WTC11 (cell line): ENCODE results near the gene CDH3. TPM values are rescaled to one million over a fixed set of nuclear protein-coding genes. Genes with fewer than 3 reads are reported as not detected.

ENCODE experiments used
- ATAC-seq: fragments of 200-7000 bp; cut with Tn5 transposase; 2 replicates; pipeline ENCODE4 v1.10.0; 2021; ENCODE audit warnings: mild to moderate bottlenecking, moderate library complexity
- CTCF ChIA-PET: fragments of 300-600 bp; sonication (Branson Sonifier 250); formaldehyde crosslinking; loops from one replicate; lab custom pipeline; 2021; ENCODE audit warnings: antibody characterized with exemption; lab: Charles Lee
- POLR2A ChIA-PET: fragments of 350-600 bp; sonication (Branson Sonifier 250); formaldehyde crosslinking; loops from one replicate; lab custom pipeline; 2021; ENCODE audit warnings: antibody characterized with exemption; lab: Charles Lee
- DNase-seq: peaks from one replicate; pipeline ENCODE4 v3.0.0; 2021; ENCODE audit warnings: low spot score
- H3K27ac Mint-ChIP-seq: 2 replicates; pipeline ENCODE4 v1.8.0; 2021; ENCODE audit warnings: mixed read lengths
- H3K27me3 Mint-ChIP-seq: 2 replicates; pipeline ENCODE4 v1.8.0; 2021; ENCODE audit warnings: low read depth, mild to moderate bottlenecking, moderate library complexity, mixed read lengths
- H3K36me3 Mint-ChIP-seq: 2 replicates; pipeline ENCODE4 v1.8.0; 2021; ENCODE audit warnings: mixed read lengths
- H3K4me1 Mint-ChIP-seq: 2 replicates; pipeline ENCODE4 v1.8.0; 2022; ENCODE audit warnings: mixed read lengths
- H3K4me3 Mint-ChIP-seq: 2 replicates; pipeline ENCODE4 v1.8.0; 2021; ENCODE audit warnings: mild to moderate bottlenecking, moderate library complexity, mixed read lengths
- H3K9me3 Mint-ChIP-seq: 2 replicates; pipeline ENCODE4 v1.8.0; 2021; ENCODE audit warnings: mixed read lengths
- CREB1 ChIP-seq: sonication (generic); formaldehyde crosslinking; IDR thresholded peaks from 2 replicates; pipeline ENCODE4 v1.8.0; 2023; ENCODE audit warnings: mild to moderate bottlenecking, missing genetic modification reagents
- ELF4 ChIP-seq: sonication (generic); formaldehyde crosslinking; IDR thresholded peaks from 2 replicates; pipeline ENCODE4 v1.8.1; 2022; ENCODE audit warnings: low read depth, mild to moderate bottlenecking, moderate library complexity, missing genetic modification reagents
- ESRRA ChIP-seq: sonication (generic); formaldehyde crosslinking; IDR thresholded peaks from 2 replicates; pipeline ENCODE4 v1.8.1; 2022; ENCODE audit warnings: mild to moderate bottlenecking, missing genetic modification reagents, borderline replicate concordance
- GTF2I ChIP-seq: fragments of 250-450 bp; sonication (Bioruptor Pico); conservative IDR thresholded peaks from 2 replicates; pipeline ENCODE4 v1.4.0; 2021; ENCODE audit warnings: mild to moderate bottlenecking
- HMGA2 ChIP-seq: fragments of 250-450 bp; sonication (Bioruptor Pico); IDR thresholded peaks from 2 replicates; pipeline ENCODE4 v1.4.0; 2021; ENCODE audit warnings: mild to moderate bottlenecking, moderate library complexity
- IRF2 ChIP-seq: sonication (generic); formaldehyde crosslinking; IDR thresholded peaks from 2 replicates; pipeline ENCODE4 v1.8.0; 2022; ENCODE audit warnings: low read depth, missing genetic modification reagents, borderline replicate concordance
- JUN ChIP-seq: sonication (generic); formaldehyde crosslinking; IDR thresholded peaks from 2 replicates; pipeline ENCODE4 v1.8.0; 2023; ENCODE audit warnings: mild to moderate bottlenecking, missing genetic modification reagents
- MYBL2 ChIP-seq: sonication (generic); formaldehyde crosslinking; IDR thresholded peaks from 2 replicates; pipeline ENCODE4 v1.8.1; 2023; ENCODE audit warnings: mild to moderate bottlenecking, moderate library complexity, missing genetic modification reagents
- NR2C2 ChIP-seq: sonication (generic); formaldehyde crosslinking; IDR thresholded peaks from 2 replicates; pipeline ENCODE4 v1.8.0; 2022; ENCODE audit warnings: mild to moderate bottlenecking, missing genetic modification reagents
- NR3C1 ChIP-seq: sonication (generic); formaldehyde crosslinking; conservative IDR thresholded peaks from 2 replicates; pipeline ENCODE4 v1.8.1; 2023; ENCODE audit warnings: low read depth, mild to moderate bottlenecking, missing genetic modification reagents
- RORB ChIP-seq: fragments of 250-450 bp; sonication (Bioruptor Pico); IDR thresholded peaks from 2 replicates; pipeline ENCODE4 v1.9.0; 2021; ENCODE audit warnings: mild to moderate bottlenecking
- SP1 ChIP-seq: sonication (generic); formaldehyde crosslinking; conservative IDR thresholded peaks from 2 replicates; pipeline ENCODE4 v1.8.1; 2022; ENCODE audit warnings: missing genetic modification reagents
- TCF7 ChIP-seq: sonication (generic); formaldehyde crosslinking; IDR thresholded peaks from 2 replicates; pipeline ENCODE4 v1.8.0; 2022; ENCODE audit warnings: mild to moderate bottlenecking, low read depth, missing genetic modification reagents, moderate library complexity
- TEAD4 ChIP-seq: sonication (generic); formaldehyde crosslinking; IDR thresholded peaks from 2 replicates; pipeline ENCODE4 v1.8.0; 2022; ENCODE audit warnings: mild to moderate bottlenecking, missing genetic modification reagents
- ZNF263 ChIP-seq: sonication (generic); formaldehyde crosslinking; IDR thresholded peaks from 2 replicates; pipeline ENCODE4 v1.8.1; 2022; ENCODE audit warnings: low read depth, mild to moderate bottlenecking, moderate library complexity, missing genetic modification reagents
- total RNA-seq: library from RNA; stranded (reverse); gene quantifications from 3 replicates; pipeline ENCODE4 v1.2.3, GENCODE V29; 2021
- TF ChIP-seq, protein P1 (sequence below): sonication (generic); formaldehyde crosslinking; IDR thresholded peaks from 2 replicates; pipeline ENCODE4 v1.8.1; 2023; ENCODE audit warnings: mild to moderate bottlenecking, missing genetic modification reagents, moderate library complexity
- TF ChIP-seq, protein P2 (sequence below): fragments of 200-600 bp; IDR thresholded peaks from 2 replicates; pipeline ENCODE4 v1.8.0; 2022; ENCODE audit warnings: antibody characterized with exemption
- TF ChIP-seq, protein P3 (sequence below): sonication (generic); formaldehyde crosslinking; IDR thresholded peaks from 2 replicates; pipeline ENCODE4 v1.8.1; 2023; ENCODE audit warnings: mild to moderate bottlenecking, missing genetic modification reagents
- TF ChIP-seq, protein P4 (sequence below): sonication (generic); formaldehyde crosslinking; IDR thresholded peaks from 2 replicates; pipeline ENCODE4 v1.8.0; 2022; ENCODE audit warnings: mild to moderate bottlenecking, missing genetic modification reagents
- TF ChIP-seq, protein P5 (sequence below): sonication (generic); formaldehyde crosslinking; IDR thresholded peaks from 2 replicates; pipeline ENCODE4 v1.8.1; 2022; ENCODE audit warnings: mild to moderate bottlenecking, missing genetic modification reagents, moderate library complexity, borderline replicate concordance

Gene CDH3
- total RNA-seq, 1 experiment from 2014 or later, result 128 TPM

DNA sequence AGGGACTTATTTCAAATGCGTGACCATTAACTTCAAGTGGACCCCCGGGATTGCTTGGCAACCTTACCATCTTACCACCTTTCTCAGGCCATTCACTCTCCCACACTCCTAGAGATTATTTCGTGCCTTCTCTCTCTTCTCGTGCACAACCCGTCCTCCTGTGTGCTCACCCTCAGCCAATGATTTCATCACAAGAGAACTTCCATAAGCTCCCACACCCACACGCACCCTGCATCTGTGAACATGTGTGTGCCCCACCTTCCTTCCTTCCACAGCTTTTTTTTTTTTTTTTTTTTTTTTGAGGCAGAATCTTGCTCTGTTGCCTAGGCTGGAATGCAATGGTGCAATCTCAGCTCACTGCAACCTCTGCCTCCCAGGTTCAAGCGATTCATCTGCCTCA lies 27.4 kb upstream of the CDH3 start:
- H3K27ac Mint-ChIP-seq, result no peak overlapping the region
- POLR2A ChIA-PET, result interaction anchor here (0.6 kb wide), 1 partner anchor 89 kb away, joined by 3 read pairs; no protein-coding TSS in a partner anchor
- peaks cover 21% of the 10 kb centered on the region for H3K9me3 Mint-ChIP-seq
- peaks cover 18% of the 10 kb centered on the region; the same call in 1 of the 2 replicates for H3K36me3 Mint-ChIP-seq
- H3K27me3 Mint-ChIP-seq, result peaks cover 3% of the 10 kb centered on the region; the same call in 1 of the 2 replicates
- CTCF ChIA-PET, result interaction anchor here (0.5 kb wide), 1 partner anchor 8 kb away, joined by 4 read pairs; no protein-coding TSS in a partner anchor
- ATAC-seq, result no peak
- no peak for TF ChIP-seq ESRRA
- TF ChIP-seq IRF2 (CRISPR knock-in tag), result no peak
- TF ChIP-seq, protein P1, sequence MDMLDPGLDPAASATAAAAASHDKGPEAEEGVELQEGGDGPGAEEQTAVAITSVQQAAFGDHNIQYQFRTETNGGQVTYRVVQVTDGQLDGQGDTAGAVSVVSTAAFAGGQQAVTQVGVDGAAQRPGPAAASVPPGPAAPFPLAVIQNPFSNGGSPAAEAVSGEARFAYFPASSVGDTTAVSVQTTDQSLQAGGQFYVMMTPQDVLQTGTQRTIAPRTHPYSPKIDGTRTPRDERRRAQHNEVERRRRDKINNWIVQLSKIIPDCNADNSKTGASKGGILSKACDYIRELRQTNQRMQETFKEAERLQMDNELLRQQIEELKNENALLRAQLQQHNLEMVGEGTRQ (CRISPR knock-in tag), result no peak
- no peak for TF ChIP-seq ZNF263 (CRISPR knock-in tag)
- TF ChIP-seq NR3C1 (CRISPR knock-in tag), result no peak
- TF ChIP-seq, protein P2, sequence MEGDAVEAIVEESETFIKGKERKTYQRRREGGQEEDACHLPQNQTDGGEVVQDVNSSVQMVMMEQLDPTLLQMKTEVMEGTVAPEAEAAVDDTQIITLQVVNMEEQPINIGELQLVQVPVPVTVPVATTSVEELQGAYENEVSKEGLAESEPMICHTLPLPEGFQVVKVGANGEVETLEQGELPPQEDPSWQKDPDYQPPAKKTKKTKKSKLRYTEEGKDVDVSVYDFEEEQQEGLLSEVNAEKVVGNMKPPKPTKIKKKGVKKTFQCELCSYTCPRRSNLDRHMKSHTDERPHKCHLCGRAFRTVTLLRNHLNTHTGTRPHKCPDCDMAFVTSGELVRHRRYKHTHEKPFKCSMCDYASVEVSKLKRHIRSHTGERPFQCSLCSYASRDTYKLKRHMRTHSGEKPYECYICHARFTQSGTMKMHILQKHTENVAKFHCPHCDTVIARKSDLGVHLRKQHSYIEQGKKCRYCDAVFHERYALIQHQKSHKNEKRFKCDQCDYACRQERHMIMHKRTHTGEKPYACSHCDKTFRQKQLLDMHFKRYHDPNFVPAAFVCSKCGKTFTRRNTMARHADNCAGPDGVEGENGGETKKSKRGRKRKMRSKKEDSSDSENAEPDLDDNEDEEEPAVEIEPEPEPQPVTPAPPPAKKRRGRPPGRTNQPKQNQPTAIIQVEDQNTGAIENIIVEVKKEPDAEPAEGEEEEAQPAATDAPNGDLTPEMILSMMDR, result no peak
- TF ChIP-seq TEAD4 (CRISPR knock-in tag), result no peak
- TF ChIP-seq, protein P3, sequence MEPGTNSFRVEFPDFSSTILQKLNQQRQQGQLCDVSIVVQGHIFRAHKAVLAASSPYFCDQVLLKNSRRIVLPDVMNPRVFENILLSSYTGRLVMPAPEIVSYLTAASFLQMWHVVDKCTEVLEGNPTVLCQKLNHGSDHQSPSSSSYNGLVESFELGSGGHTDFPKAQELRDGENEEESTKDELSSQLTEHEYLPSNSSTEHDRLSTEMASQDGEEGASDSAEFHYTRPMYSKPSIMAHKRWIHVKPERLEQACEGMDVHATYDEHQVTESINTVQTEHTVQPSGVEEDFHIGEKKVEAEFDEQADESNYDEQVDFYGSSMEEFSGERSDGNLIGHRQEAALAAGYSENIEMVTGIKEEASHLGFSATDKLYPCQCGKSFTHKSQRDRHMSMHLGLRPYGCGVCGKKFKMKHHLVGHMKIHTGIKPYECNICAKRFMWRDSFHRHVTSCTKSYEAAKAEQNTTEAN (CRISPR knock-in tag), result no peak
- no peak for TF ChIP-seq SP1
- no peak for TF ChIP-seq CREB1 (CRISPR knock-in tag)
- no peak for TF ChIP-seq RORB (CRISPR knock-in tag)
- TF ChIP-seq JUN, result no peak
- no peak for TF ChIP-seq TCF7 (CRISPR knock-in tag)
- no peak for TF ChIP-seq MYBL2 (CRISPR knock-in tag)
- no peak overlapping the region for H3K4me3 Mint-ChIP-seq
- no peak for DNase-seq
- no peaks in the 10 kb centered on the region for H3K4me1 Mint-ChIP-seq

DNA sequence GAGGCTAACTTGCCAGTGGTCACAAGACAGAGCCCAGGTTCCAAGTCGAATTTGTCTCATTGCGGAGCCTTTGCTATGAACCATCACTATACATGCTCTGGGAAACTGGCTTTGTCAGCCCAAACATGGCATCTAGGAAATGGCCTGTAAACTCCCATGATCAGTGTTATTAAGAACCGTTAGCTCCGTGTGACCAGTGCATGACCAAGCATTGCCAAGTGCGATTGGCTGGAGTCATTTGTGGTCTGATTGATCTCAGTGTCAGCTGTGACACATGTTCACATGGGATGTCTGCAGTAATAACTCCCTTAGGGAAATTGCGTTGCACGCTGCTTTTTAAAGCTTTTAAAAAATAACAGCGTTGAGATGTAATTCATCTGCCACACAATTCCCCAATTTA lies 18.6 kb upstream of the CDH3 start:
- DNase-seq (no peak), ATAC-seq (no peak)
- Mint-ChIP-seq H3K27me3 (no peaks in the 10 kb centered on the region; the same call in 1 of the 2 replicates), H3K27ac (no peak overlapping the region), H3K4me1 (peaks cover 21% of the 10 kb centered on the region), H3K4me3 (no peak overlapping the region), H3K9me3 (0 out of 2 replicates have a peak, but pooled peaks cover 3% of the 10 kb centered on the region), H3K36me3 (no peaks in the 10 kb centered on the region)
- TF ChIP-seq NR2C2 (CRISPR knock-in tag) (no peak), HMGA2 (CRISPR knock-in tag) (no peak), ELF4 (CRISPR knock-in tag) (no peak), GTF2I (CRISPR knock-in tag) (no peak)
- TF ChIP-seq, protein P4, sequence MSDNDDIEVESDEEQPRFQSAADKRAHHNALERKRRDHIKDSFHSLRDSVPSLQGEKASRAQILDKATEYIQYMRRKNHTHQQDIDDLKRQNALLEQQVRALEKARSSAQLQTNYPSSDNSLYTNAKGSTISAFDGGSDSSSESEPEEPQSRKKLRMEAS (CRISPR knock-in tag), result no peak
- ChIA-PET POLR2A (no interaction called here), CTCF (interaction anchor here (1.1 kb wide), 1 partner anchor 36 kb away, joined by 3 read pairs; no protein-coding TSS in a partner anchor)

DNA sequence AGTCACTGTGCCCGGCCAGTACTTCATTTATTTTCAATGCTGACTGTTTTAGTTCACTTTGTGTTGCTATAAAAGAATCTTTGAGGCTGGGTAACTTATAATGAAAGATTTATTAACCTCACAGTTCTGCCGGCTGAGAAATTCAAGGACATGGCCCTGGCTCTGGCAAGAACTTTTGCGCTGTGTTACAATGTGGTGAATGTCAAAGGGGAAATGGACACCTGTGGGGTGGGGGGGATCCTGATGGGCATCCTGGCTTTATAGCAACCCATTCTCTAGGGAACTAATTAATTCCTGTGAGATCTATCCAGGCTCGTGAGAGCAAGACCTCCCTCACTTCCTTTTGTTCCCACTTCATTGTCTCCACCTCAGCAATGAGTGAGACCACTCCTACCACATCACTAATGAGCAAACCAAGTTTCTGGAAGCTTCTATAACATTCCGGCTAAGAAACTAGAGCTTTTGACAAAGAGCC lies 17.1 kb upstream of the CDH3 start:
- Mint-ChIP-seq H3K27ac (peak overlapping the region; percentile 16), H3K4me1 (peaks cover 21% of the 10 kb centered on the region)
- no peak for TF ChIP-seq ZNF263 (CRISPR knock-in tag)
- TF ChIP-seq, protein P5, sequence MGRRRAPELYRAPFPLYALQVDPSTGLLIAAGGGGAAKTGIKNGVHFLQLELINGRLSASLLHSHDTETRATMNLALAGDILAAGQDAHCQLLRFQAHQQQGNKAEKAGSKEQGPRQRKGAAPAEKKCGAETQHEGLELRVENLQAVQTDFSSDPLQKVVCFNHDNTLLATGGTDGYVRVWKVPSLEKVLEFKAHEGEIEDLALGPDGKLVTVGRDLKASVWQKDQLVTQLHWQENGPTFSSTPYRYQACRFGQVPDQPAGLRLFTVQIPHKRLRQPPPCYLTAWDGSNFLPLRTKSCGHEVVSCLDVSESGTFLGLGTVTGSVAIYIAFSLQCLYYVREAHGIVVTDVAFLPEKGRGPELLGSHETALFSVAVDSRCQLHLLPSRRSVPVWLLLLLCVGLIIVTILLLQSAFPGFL (CRISPR knock-in tag), result no peak
- TF ChIP-seq, all 79 proteins: peak for 0
- no peak overlapping the region for H3K4me3 Mint-ChIP-seq
- no peaks in the 10 kb centered on the region for H3K9me3 Mint-ChIP-seq
- no peaks in the 10 kb centered on the region; the same call in 1 of the 2 replicates for H3K27me3 Mint-ChIP-seq
- CTCF ChIA-PET, result interaction anchor here (1.8 kb wide), 1 partner anchor 37 kb away, joined by 9 read pairs; no protein-coding TSS in a partner anchor
- no peak for ATAC-seq
- no peaks in the 10 kb centered on the region for H3K36me3 Mint-ChIP-seq
- no peak for DNase-seq
- POLR2A ChIA-PET, result no interaction called here
